Embryonic facial prominence (tissue), 1 donor: Measurements from ENCODE around the gene CD27.
A peak's percentile ranks its signal among the peaks of the same experiment; 100 is the strongest.
"Not testable (repeated sequence)": the region's sequence is repeated elsewhere in the genome, so short reads cannot be mapped to it uniquely, and the experiment has no call there.

Experiments used
- DNase-seq: peaks from one replicate; pipeline ENCODE4 v3.0.0-alpha.2; 2016; ENCODE audit errors: extremely low spot score

The CD27 gene

GRCh38 chr12:6461401-6462233 lies 16.9 kb downstream of the CD27 start:
- DNase-seq, result no peak

DNA sequence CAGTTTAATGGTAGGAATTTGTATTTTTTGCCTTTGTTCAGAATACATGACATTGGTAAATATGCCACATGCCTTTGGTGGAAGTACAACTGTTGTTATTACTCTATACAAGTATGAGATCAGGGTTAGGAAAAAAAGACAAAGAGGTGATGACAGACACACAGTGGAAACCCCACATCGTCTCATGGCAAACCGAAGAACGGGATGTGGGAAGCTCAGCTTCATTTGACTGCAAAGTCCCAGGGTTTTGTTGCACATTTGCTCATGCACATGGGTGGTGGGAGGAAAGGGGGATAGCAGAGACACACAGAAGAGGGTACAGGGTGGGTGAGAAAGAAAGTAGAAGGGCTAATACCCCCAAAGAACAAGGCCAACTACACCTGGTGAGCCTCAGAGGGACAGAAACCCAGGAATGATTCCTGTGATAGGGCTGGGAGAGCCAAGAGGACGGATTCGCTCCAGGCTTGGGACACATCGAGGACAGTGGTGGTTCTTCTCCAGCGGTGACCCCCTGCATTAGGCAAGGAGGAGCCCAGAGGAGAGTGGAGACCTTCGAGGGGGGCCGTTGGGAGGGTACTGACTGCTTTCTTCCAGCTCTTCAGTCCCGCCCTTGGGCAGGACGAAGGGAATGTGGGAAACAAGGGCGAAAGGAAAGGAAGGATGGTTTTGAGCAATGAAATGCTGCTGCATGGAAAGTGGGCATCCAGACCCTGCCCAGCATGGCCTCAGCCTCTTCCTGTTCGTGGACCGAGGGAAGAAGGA lies 17.7 kb downstream of the CD27 start:
- no peak for DNase-seq

GRCh38 chr12:6463216-6463615 lies 18.5 kb downstream of the CD27 start:
- no peak for DNase-seq

GRCh38 chr12:6463858-6464257 lies 19.1 kb downstream of the CD27 start:
- no peak for DNase-seq

- no peak for DNase-seq
Observed at GRCh38 chr12:6464531-6464930, 19.8 kb downstream of the CD27 start.

DNA sequence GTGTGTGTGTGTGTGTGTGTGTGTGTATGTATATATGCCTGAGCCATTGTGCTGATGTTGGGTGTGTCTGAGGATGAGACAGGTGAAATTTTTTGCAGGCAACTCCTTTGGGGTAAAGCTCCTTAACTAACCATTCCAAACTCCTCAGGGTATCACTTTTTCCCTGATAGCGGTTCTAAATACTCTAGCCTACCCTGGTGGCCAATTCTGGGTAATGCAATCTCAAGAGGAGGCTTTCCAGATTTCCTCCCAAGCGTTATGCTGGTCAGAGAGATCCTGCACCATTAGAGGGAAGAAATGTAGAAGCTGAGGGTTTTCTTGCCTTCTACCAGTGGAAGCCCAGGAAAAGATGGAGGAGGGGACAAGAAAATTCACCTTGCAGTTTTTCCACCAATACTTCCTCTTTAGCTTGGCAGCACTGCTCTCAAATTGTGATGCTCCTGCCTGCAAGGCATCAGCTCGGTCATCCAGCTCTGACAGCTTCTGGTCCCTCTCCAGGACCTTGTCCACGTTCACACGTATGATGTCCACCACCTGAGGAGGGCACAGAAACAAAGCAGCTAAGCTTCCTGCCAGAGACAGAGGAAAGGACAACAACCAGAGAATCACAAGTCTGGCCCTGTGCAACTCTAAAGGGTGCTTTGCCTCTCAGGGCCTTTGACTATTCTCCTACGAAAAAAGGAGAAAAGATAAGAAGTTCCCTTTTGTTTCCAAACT lies 20.9 kb downstream of the CD27 start:
- DNase-seq, result no peak

- no peak for DNase-seq
Observed at GRCh38 chr12:6466184-6466573, 21.4 kb downstream of the CD27 start.

DNA sequence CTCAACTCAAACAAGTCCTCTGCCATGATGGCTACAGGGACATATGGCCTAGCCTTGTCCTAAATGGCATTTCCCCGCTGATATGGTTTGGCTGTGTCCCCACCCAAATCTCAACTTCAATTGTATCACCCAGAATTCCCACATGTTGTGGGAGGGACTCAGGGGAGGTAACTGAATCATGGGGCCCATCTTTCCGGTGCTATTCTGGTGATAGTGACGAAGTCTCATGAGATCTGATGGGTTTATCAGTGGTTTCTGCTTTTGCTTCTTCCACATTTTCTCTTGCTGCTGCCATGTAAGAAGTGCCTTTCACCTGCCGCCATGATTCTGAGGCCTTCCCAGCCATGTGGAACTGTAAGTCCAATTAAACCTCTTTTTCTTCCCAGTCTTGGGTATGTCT lies 22.0 kb downstream of the CD27 start:
- DNase-seq, result not testable (repeated sequence)

DNA sequence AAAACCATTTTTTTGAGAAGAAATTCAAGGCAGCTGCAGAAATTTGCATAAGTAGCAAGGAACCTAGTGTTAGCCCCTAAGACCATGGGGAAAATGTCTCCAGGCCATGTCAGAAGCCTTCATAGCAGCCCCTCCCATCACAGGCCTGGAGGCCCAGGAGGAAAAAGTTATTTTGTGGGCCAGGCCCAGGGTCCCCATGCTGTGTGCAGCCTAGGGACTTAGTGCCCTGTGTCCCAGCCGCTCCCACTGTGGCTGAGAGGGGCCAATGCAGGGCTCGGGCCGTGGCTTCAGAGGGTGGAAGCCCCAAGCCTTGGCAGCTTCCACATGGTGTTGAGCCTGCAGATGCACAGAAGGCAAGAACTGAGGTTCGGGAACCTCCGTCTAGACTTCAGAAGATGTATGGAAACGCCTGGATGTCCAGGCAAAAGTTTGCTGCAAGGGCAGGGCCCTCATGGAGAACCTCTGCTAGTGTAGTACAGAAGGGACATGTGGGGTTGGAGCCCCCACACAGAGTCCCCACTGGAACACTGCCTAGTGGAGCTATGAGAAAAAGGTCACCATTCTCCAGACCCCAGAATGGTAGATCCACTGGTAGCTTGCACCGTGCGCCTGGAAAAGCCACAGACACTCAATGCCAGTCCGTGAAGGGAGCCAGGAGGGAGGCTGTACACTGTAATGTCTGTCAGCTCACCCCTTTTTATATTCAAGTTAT lies 23.0 kb downstream of the CD27 start:
- DNase-seq, result not testable (repeated sequence)

DNA sequence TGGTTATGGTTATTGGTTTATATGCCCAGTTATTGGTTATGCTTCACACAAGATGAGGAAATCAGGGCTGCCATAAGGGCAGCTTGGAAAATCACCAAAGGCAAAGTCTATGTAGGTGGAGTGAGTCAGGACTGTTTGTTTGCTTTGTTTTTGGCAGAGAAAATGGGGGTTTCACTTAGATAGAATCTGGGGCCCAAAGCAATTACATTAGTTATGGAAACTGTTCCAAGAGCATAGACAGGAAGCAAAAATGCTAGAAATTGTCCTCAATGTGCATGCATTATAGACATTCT lies 23.5 kb downstream of the CD27 start:
- DNase-seq, result no peak

- DNase-seq, result no peak
Observed at GRCh38 chr12:6469092-6469491, 24.3 kb downstream of the CD27 start.

GRCh38 chr12:6469609-6470374 lies 25.0 kb downstream of the CD27 start:
- DNase-seq, result no peak

DNA sequence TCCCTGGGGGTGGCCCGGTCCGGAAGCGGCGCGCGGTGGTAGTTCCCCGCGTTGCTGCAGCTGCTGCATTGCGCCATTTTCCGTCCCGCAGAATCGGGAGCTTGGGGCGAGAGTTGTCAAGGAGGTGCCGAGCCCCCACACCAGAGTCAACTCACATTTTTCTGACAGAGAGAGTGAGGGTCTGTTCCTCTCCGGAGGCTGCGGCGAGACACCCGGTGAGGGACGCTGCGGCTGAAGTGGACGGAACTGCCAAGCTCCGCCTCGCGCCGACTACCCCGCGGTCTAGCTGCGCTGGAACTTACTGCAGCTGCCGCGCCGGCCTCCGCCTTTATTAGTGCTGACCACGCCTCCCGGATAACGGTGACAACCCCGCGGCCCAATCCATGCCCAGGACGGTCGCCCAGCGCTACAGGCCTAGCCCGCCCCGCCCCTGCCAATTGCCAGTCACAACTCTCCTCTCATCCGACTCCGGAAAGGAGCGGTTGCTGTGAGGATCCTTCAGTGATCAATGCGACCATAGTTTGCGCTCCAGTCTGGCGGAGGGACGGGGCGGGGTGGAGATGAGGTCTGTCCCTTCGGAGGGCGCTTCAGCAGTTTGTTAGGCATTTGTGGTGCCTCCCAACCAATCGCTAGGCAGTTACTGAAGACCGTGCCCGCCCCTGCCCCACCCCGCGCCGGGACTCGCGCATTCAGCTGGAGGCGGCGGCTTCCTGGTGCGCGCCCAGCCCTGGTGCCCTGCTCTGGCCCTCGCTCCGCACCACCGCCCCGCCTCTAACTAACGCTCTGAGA lies 25.8 kb downstream of the CD27 start, which contains the start of gene VAMP1:
Gene VAMP1 (minus strand): TSS at position 303 of the 789 bp plus-strand sequence. CDS start 146 bp downstream, at position 157.
- peak; percentile 92 for DNase-seq

DNA sequence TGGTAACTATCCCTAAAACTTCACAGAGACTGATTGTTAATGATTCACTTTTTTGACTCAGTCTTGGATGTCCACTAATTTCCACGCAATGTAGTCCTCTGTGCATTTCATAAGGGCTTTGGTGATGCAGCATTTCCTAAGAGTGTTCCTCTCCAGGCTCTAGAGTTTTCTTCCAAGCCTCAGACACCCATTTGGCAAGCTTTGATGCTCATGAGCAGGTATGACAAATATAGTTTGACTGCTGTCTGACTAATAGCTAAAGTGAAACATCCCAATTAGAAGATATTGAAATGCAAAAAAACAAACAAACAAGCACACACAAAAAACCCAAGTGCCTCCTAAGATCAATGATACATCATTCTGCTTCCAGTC lies 27.2 kb downstream of the CD27 start:
- DNase-seq, result no peak

- DNase-seq, result no peak
Observed at GRCh38 chr12:6472491-6472890, 27.7 kb downstream of the CD27 start.

GRCh38 chr12:6475233-6475975 lies 30.6 kb downstream of the CD27 start:
- DNase-seq, result not testable (repeated sequence)

DNA sequence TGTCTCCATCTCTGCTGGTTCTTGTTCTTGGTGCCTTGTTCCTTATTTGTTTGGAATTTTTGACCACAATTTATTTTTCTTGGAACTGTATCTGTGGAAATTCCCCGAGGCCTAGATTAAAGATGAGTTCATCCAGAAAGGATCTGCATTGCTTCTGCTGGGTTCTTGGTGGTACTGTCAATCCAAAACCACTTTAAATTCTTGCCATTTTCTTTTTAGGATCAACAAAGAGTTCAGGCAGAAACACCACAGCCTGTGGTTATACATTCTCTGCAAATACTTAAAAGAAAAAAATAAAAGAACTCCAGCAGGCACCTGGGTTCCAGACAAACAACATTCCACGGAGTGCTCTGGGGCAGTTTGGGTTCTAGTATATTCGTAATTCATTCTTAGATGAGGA lies 31.7 kb downstream of the CD27 start:
- DNase-seq, result no peak

GRCh38 chr12:6477601-6478377 lies 33.0 kb downstream of the CD27 start:
- DNase-seq, result not testable (repeated sequence)

DNA sequence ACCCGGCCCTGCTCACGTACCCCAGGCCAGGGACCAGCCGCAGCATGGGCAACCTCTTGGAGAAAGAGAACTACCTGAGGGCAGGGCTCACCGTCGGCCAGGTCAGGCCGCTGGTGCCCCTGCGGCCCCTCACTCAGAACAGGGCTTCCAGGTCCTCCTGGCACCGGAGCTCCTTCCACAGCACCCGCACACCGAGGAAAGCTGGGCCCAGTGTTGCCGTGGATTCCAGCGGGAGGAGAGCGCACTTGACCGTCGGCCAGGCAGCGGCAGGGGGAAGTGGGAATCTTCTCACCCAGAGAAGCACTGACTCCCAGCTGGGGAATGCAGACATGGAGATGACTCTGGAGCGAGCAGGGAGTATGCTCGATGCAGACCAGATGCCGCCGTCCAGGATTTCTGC lies 33.7 kb downstream of the CD27 start:
- no peak for DNase-seq
